GM10266 (cell line): ENCODE data around the gene DOCK10.
A peak's percentile ranks its signal among the peaks of the same experiment; 100 is the strongest.

ENCODE experiments used
- DNase-seq: peaks from one replicate; pipeline ENCODE4 v3.0.0; 2012; ENCODE audit errors: extremely low spot score
- CTCF ChIP-seq: IDR thresholded peaks from 2 replicates; pipeline ENCODE4 v1.5.1; 2012; ENCODE audit warnings: mild to moderate bottlenecking, low read depth; ENCODE audit not compliant: control insufficient read depth, insufficient read depth; ENCODE audit errors: missing control alignments

The DOCK10 gene

DNA sequence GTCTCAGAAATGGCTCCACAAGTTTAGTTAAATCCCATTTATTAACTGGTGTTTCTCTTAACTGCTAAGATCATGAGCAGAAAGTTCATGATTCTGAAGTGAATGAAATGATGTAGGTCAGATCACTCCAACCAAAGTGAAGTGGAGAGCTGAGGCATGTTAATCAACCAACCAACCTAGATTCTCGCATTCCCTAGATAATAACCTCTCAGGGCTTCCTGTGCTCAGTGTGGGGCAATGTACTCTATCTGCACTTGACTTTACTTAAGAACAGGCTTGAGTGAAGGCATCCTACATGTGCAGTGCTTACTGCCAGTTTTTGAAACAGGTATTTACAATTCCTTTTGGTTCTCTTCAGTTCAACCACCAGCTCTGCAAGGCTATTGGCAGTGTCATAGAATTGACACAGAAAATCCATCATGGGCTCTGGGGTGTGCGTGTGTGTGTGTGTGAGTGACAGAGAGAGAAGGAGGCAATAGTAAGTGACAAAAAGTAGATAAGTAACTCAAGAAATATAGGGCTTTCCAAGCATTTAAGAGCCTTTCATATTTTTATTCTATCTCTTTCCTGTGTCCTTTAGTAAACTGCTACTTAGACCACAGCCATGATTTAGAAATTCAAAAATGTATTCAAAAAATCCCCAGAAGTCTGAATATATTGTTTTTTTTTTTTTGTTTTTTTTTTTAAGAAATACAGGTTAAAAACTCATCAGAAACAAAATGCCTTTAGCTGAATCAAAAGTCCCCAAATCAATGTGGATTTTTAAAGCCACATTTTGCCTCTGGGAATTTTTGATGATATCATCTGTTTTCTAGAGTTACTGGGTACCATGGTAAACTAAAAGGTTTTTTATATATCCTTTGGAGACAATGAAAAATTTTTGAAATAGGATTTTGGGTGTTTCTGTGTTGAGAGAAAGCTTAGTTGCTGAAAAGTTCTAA is 28.6 kb downstream of the DOCK10 start:
- DNase-seq, result no peak
- TF ChIP-seq CTCF, result no peak

GRCh38 chr2:225011585-225011984 is 30.7 kb downstream of the DOCK10 start:
- no peak for TF ChIP-seq CTCF
- no peak for DNase-seq

GRCh38 chr2:225010804-225011203 is 31.5 kb downstream of the DOCK10 start:
- TF ChIP-seq CTCF, result no peak
- no peak for DNase-seq

- no peak for TF ChIP-seq CTCF
- no peak for DNase-seq
Observed at GRCh38 chr2:225009768-225010167, 32.5 kb downstream of the DOCK10 start.

DNA sequence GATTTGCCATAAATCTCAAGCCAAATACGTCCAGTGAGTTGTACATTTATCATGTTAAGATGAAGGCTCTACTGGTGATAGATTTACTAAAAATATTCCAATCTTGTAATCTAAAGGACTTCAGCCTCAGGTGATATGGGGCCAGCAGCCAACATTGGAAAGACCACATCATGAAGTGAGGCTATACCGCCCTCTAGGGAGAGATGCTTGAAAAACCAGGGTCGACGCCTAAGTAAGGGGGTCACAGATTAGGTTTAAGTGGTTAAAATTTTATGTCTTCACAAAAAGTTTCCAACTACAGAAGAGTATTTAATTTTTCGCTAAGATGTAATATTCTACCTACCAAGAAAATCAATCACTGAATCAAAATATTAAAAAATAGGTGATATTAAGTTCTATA is 33.3 kb downstream of the DOCK10 start:
- DNase-seq, result no peak
- TF ChIP-seq CTCF, result peak; percentile 46

DNA sequence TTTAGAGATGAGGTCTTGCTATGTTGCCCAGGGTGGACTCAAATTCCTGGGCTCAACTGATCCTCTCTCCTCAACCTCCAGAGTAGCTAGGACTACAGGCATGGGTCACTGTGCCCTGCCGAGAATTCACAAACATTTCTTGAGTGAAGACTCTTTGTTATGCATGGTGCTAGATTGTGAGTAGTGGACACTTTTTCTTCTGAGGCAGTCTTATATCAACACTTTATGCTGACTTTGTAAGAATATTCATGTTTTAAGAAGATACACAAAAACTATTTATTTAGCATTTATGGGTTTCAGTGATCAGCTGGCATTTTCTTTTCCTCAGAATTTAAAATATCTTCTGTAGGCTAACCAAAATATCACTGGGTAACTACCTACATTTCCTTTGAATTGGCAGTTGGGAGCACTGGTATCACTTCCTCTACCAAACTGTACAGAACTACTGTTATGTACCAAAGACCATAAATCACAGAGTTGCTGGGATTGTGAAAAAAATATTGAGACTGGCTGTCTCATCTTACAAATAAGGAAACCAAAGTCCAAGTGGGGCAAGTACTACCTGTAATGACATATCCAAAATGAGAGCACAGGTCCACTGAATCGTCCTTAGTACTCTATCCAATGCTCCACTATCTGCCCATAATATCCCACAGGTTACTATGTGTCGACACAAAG is 34.0 kb downstream of the DOCK10 start:
- no peak for DNase-seq
- TF ChIP-seq CTCF, result no peak

GRCh38 chr2:225006730-225007129 is 35.5 kb downstream of the DOCK10 start:
- DNase-seq, result no peak
- no peak for TF ChIP-seq CTCF
